MV-4-11 (cell line): ENCODE data around the gene ASB13.

ENCODE experiments used
- DNase-seq: peaks from one replicate; lab custom pipeline; 2025; lab: John Stamatoyannopoulos, UW

Gene ASB13

DNA sequence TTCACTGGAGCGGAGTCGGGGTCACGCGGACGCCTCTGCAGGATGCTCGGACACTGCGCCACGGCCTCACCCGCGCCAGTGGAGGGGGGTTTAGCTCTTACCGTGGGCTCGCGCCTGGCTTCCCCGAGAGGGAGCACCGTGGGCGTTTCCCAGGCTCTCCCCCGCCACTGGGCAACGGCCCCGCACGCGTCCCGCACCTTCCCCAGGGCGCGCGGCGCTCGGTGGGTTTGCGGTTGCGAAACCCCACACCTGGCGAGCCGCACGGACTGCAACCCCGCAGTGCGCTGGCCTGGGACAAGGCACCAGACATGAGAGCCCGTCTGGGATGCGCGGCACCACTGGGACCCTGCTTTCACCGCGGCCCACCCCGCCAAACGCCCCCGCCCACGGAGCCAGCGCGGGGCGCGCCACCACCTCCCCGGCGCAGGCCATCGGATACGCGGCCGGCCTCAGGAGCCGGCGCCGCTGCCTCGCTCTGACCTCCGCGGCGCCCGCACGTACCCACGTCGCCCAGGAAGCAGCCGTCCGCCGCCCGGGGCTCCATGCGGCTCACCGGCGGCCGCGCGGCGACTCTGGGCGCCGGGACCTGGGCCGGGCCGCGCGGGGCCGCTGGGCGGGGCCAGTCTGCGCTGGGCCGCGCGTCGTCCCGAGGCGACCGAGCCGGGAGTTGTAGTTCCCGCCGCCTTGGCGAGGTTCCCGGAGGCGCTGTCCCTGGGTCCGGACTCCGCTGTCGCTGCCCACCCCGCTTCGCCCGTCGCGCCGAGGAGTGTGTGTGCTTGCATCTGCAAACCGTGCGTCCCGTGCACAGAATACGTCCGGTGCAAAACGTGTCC, at the start of gene ASB13:
ASB13 (minus strand) TSS at position 588 of the 833 bp plus-strand sequence; CDS start at position 544, 44 bp downstream.
- peak; percentile 37 for DNase-seq

GRCh38 chr10:5711642-5712041, 45.2 kb upstream of the ASB13 start:
- no peak for DNase-seq

DNA sequence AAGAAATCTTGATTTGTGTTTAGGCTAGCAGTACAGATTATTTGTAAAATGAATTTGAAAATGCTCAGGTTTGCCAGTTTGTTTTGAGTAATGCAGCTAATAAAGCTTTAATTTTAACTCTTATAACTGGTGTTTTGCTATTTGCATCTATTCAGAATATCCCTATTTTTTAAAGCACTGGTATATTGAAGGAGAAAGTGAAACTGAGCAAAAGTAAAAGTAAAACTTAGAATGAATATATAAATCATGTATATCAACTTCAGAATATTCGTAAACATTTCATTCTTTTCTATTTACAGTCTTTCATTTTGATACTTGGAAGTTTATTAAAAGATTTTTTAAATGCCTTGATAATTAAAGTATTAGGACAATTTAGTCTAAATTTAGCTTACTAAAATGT, 44.5 kb upstream of the ASB13 start:
- DNase-seq: no peak

GRCh38 chr10:5709865-5710264, 43.5 kb upstream of the ASB13 start:
- no peak for DNase-seq

- no peak for DNase-seq
Observed at GRCh38 chr10:5708356-5708755, 42.0 kb upstream of the ASB13 start.

DNA sequence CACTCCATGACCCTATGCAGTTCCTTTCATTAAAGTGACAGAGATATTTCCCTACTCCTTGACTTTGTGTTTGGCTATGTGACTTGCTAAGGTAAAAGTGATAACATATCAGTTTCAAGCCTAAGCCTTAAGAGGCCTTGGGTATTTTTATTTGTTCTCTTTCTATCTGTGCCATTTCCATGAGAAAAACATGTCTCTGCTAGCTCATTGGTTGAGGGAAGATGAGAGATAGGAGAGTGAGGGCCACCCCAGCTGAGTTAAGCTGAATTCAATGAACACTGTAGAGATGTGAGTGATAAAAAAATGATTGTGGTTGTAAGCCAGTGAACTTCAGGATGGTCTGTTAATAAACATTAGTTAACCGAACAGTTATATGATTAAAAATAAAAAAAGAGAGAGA, 31.7 kb upstream of the ASB13 start:
- DNase-seq: no peak

- no peak for DNase-seq
Observed at GRCh38 chr10:5697342-5697741, 30.9 kb upstream of the ASB13 start.

DNA sequence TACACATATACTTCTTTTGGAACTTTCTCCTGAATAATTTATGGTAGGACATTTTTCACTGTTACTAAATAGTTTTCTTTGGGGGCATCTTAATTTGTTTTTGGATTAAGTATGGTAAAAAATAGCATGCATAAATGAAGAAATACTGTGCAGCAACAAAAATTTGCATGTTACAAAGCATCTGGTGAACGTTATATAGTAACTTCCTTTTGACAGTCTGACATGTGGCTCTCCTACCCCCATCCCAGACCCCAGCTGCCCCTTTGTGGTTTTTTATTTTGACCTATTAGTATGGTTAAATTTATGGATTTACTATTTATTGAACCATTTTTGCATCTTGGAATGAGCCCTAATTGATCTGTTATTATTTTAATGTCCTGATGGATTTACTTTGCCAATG, 28.2 kb upstream of the ASB13 start:
- no peak for DNase-seq

- DNase-seq: no peak
Observed at GRCh38 chr10:5692461-5693358, 26.3 kb upstream of the ASB13 start.

DNA sequence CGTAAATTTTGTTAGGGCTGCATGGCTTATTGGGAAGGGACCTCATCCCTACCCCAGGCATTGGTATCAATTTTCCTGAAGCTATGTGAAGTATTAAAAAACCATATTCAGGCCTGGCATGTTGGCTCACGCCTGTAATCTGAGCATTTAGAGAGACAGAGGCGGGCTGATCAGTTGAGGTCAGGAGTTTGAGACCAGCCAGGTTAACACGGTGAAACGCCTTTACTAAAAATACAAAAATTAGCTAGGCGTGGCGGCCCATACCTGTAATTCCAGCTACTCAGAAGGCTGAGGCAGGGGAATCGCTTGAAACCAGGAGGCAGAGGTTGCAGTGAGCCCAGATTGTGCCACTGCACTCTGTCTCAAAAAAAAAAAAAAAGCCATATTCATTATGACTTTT, 25.4 kb upstream of the ASB13 start:
- no peak for DNase-seq

DNA sequence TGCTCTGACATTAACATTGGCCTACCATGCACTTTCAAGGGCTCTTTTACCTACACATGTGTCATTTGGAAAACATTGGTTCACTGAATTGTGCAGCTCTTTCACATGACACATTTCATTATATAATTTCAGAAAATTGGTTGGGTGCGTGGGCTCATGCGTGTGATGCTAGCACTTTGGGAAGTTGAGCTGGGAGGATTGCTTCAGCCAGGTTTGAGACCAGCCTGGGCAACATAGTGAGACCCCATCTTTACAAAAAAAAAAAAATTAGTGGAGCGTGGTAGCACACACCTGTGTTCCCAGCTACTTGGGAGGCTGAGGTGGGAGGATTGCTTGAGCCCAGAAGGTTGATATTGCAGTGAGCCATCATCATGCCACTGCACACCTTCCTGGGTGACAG, 22.2 kb upstream of the ASB13 start:
- no peak for DNase-seq

GRCh38 chr10:5685764-5686240, 19.4 kb upstream of the ASB13 start:
- DNase-seq: no peak

DNA sequence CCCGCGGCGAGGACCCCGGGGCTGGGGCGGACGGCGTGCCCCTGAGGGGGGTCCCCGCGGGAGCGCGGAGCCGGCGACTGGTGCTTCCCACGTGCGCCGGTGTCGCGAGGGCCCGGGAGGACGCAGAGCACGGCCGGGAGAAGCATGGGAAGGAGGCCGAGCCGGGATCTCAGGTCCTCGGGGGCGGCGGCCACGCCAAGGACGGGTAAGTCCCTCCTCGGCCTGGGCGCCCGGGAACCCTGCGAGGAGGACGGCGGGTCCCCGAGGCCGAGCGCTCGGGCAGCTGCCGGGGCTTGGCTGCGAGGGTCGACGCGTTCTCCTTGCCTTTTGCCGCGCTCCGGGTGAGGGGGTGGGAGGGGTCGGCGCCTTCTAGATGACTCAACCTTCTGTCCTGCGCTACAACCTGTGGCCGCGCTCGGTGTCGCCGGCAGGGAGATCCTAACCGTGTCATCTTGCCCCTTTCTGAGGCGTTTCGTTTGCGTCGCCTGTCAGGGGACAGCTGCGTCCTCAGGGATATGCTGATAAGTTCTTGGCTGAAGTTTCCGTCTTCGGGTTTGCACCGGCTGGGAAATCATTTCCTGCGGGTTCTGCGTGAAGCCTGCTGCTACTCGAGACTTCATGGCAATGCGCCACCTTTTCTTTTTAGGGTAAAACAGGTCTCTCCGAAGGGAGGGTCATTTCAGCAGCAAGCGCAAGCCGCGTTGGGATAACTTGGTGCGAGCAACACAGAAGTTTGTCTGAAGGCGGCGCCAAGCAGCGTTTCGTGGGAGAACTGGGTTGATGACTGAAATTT, 18.8 kb upstream of the ASB13 start:
- peak; percentile 67 for DNase-seq

GRCh38 chr10:5684318-5684970, 18.0 kb upstream of the ASB13 start, which contains the start of gene TASOR2:
TASOR2 (plus strand) TSS chr10:5684838; CDS start chr10:5720643, 35,805 bp downstream.
- DNase-seq: peak; percentile 99

DNA sequence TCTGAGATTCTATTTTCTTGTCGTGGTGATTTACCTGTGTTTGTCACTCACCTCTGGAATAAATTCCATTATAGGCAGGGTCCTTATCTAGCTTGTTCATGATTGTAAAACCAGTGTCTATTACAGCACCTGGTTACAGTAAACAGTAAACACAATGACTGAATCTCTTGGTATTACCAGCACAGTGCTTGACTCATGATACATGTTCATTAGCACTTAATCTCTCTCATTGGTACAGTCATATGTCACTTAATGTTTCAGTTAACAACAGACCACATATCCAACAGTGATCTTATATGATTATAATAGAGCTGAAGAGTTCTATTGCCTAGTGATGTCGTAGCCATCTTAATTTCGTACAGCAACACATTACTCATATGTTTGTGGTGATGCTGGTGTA, 16.7 kb upstream of the ASB13 start:
- DNase-seq: no peak

- no peak for DNase-seq
Observed at GRCh38 chr10:5681930-5682329, 15.5 kb upstream of the ASB13 start.

DNA sequence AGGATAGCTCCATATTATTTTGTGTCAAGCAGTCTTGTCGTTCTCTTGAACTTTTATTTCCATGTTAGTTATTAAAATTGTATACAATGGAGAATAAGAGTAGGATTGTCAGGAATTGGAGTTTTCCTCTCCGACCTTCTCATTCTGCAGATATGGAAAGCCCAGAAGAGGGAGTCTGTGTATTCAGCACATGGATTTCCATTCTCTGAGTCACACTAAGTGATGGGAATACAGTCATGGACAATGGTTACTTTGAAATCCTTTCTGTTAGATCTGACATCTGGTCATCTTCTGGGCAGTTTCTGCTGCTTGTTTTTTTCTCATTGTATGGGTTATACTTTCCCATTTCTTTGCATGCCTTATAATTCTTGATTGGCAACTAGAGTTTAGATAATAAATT, 13.2 kb upstream of the ASB13 start:
- no peak for DNase-seq

GRCh38 chr10:5679037-5679435, 12.6 kb upstream of the ASB13 start:
- no peak for DNase-seq

DNA sequence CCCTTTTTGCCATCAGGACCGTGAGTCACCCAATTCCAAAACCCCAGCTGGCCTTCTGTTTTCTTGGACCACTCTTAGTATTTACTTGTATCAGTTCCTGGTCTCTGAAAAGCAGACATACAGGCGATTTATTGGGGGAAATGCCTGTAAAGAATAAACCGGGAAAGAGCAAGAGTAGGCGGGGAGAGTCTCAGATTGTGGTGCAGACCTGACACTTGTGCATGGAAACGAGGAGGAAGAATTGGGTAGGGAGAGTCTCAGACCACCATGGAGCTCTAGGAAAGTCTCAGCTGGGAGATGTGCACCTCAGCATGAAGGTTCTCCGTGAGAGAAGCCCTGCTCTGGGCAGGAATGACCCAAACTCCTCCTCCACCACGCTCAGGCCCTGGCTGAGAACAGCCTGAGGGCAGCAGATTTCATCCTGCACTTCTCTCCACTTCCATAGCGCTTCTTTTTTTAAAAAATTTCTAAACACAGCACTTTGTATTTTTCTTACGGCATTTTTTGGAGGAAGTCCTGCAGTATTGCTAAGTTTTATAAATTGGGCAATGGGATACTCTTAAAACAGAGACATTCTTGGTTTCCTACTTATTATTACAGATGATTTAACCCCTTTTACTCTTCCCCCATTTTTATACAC, 12.1 kb upstream of the ASB13 start:
- no peak for DNase-seq

GRCh38 chr10:5670662-5671375, 4.4 kb upstream of the ASB13 start:
- DNase-seq: no peak
